Hepatocyte (in vitro differentiated cells): ENCODE results near the gene DNAJC16. TPM values are rescaled to one million over a fixed set of nuclear protein-coding genes. Genes with fewer than 3 reads are reported as not detected.

Experiments
- DNase-seq: peaks from one replicate; pipeline ENCODE4 v3.0.0-alpha.2; 2016; ENCODE audit warnings: low spot score
- H2AFZ ChIP-seq: fragments of 200-600 bp; sonication (generic); 2 replicates; pipeline ENCODE4 v1.6.0; 2016; ENCODE audit warnings: antibody characterized with exemption, mild to moderate bottlenecking
- H3K27ac ChIP-seq: fragments of 200-600 bp; sonication (generic); 2 replicates; pipeline ENCODE4 v1.5.1; 2016; ENCODE audit warnings: mild to moderate bottlenecking
- H3K27me3 ChIP-seq: fragments of 200-600 bp; sonication (generic); 2 replicates; pipeline ENCODE4 v1.6.1; 2016
- H3K36me3 ChIP-seq: fragments of 200-600 bp; sonication (generic); replicated peaks from 2 replicates; pipeline ENCODE4 v1.5.1; 2016; ENCODE audit warnings: low read depth; ENCODE audit not compliant: insufficient read depth
- H3K4me1 ChIP-seq: fragments of 200-600 bp; sonication (generic); 2 replicates; pipeline ENCODE4 v1.5.1; 2016; ENCODE audit warnings: mild to moderate bottlenecking, moderate library complexity; ENCODE audit not compliant: insufficient read depth
- H3K4me2 ChIP-seq: fragments of 200-600 bp; sonication (generic); 2 replicates; pipeline ENCODE4 v1.6.0; 2016
- H3K4me3 ChIP-seq: fragments of 200-600 bp; sonication (generic); 2 replicates; pipeline ENCODE4 v1.5.1; 2016; ENCODE audit warnings: mild to moderate bottlenecking
- H3K79me2 ChIP-seq: fragments of 200-600 bp; sonication (generic); 2 replicates; pipeline ENCODE4 v1.6.0; 2017; ENCODE audit warnings: mild to moderate bottlenecking
- H3K9me2 ChIP-seq: fragments of 200-600 bp; sonication (generic); replicated peaks from 2 replicates; pipeline ENCODE4 v1.6.0; 2017; ENCODE audit warnings: mild to moderate bottlenecking; ENCODE audit not compliant: insufficient read depth
- H3K9me3 ChIP-seq: fragments of 200-600 bp; sonication (generic); 2 replicates; pipeline ENCODE4 v1.5.1; 2016; ENCODE audit warnings: low read depth, mild to moderate bottlenecking
- H4K20me1 ChIP-seq: fragments of 200-600 bp; sonication (generic); 2 replicates; pipeline ENCODE4 v1.6.0; 2016; ENCODE audit warnings: mild to moderate bottlenecking; ENCODE audit not compliant: insufficient read depth, poor library complexity, severe bottlenecking
- EZH2 ChIP-seq: fragments of 200-600 bp; sonication (generic); IDR thresholded peaks from 2 replicates; pipeline ENCODE4 v1.6.1; 2016; ENCODE audit warnings: antibody characterized with exemption, mild to moderate bottlenecking, borderline replicate concordance
- EZH2phosphoT487 ChIP-seq: fragments of 200-600 bp; sonication (generic); IDR thresholded peaks from one replicate; pipeline ENCODE4 v1.6.1; 2018; ENCODE audit warnings: antibody characterized with exemption, mild to moderate bottlenecking, low read depth, moderate library complexity; ENCODE audit not compliant: unreplicated experiment, severe bottlenecking
- WGBS: methylation state at CpG from one replicate; pipeline ENCODE4 v1.1.6; 2016; ENCODE audit warnings: low lambda C conversion rate; ENCODE audit errors: missing lambda C conversion rate; 5-methylcytosine and 5-hydroxymethylcytosine counted together
- polyA plus RNA-seq: library from polyadenylated mRNA; unstranded; fragments of >200 nt; fragmentation: Nextera tagmentation; extraction: Ambion mirVana; gene quantifications from 2 replicates; pipeline ENCODE4 v1.2.1, GENCODE V29; 2016
- total RNA-seq: library from RNA; depleted of rRNA; stranded (reverse); fragments of >200 nt; gene quantifications from 2 replicates; pipeline ENCODE4 v1.2.3, GENCODE V29; 2014
- TF ChIP-seq, protein P1 (sequence below): fragments of 200-600 bp; sonication (generic); IDR thresholded peaks from 2 replicates; pipeline ENCODE4 v1.5.1; 2016; ENCODE audit warnings: antibody characterized with exemption, mild to moderate bottlenecking; ENCODE audit not compliant: poor library complexity

Gene DNAJC16
- total and polyA plus RNA-seq, 2 experiments from 2014 or later: 9.6 to 21.1 TPM

DNA sequence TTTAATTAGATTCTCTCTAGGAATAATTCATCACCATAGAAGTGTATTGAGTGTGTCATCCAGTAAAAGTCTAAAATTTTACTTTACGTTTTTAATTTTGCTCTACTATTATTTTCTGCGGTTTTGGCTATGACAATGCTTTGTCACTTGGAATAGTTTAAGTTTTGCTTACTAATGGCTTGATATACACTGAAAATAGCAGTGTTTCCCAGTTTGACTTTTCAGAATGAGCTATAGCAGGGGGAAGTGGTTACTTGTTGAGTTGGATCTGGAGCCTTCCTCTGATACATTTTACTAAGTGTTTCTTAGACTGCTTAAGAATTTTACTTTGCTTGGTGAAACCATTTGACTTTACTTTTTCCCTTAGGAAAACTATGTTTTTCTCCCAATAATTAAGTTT lies 5.0 kb downstream of the DNAJC16 start:
- no peaks in the 10 kb centered on the region for H3K27me3 ChIP-seq
- TF ChIP-seq, protein P1, sequence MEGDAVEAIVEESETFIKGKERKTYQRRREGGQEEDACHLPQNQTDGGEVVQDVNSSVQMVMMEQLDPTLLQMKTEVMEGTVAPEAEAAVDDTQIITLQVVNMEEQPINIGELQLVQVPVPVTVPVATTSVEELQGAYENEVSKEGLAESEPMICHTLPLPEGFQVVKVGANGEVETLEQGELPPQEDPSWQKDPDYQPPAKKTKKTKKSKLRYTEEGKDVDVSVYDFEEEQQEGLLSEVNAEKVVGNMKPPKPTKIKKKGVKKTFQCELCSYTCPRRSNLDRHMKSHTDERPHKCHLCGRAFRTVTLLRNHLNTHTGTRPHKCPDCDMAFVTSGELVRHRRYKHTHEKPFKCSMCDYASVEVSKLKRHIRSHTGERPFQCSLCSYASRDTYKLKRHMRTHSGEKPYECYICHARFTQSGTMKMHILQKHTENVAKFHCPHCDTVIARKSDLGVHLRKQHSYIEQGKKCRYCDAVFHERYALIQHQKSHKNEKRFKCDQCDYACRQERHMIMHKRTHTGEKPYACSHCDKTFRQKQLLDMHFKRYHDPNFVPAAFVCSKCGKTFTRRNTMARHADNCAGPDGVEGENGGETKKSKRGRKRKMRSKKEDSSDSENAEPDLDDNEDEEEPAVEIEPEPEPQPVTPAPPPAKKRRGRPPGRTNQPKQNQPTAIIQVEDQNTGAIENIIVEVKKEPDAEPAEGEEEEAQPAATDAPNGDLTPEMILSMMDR: no peak
- TF ChIP-seq EZH2phosphoT487 (no peak), EZH2 (no peak)
- no peaks in the 10 kb centered on the region for H3K9me3 ChIP-seq
- H3K36me3 ChIP-seq: no peaks in the 10 kb centered on the region
- H3K4me3 ChIP-seq: no peak overlapping the region
- peaks cover 35% of the 10 kb centered on the region for H3K79me2 ChIP-seq
- DNase-seq: no peak
- H3K27ac ChIP-seq: no peak overlapping the region
- no peaks in the 10 kb centered on the region for H3K4me1 ChIP-seq
- H3K9me2 ChIP-seq: no peaks in the 10 kb centered on the region
- H3K4me2 ChIP-seq: no peak overlapping the region
- no peaks in the 10 kb centered on the region for H4K20me1 ChIP-seq
- H2AFZ ChIP-seq: no peak overlapping the region
- 94% methylated on average over 2 of the region's 2 CpGs for WGBS

DNA sequence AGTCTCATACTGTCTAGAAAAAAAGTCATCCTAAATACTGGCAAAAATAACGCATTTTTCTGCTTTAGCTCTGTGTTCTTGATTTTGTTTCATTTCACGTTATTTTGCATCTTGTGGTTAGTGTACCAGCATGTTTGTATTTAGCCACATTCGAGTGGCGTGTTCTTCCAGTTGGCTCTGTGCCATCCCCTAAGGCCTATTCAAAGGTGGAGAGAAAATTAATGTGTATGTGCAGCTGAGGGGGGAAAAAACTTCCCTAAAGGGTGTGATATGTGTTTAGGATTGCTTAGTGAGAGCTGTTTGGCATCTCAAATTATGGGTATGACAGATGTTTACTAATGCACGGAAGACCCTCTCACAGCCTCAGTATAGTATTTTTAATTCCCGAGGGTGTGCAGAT lies 12.1 kb downstream of the DNAJC16 start:
- Histone ChIP-seq H3K4me2 (no peak overlapping the region), H3K36me3 (no peaks in the 10 kb centered on the region), H4K20me1 (no peaks in the 10 kb centered on the region), H3K27ac (no peak overlapping the region), H3K79me2 (no peaks in the 10 kb centered on the region), H3K9me3 (no peaks in the 10 kb centered on the region), H2AFZ (no peak overlapping the region), H3K27me3 (no peaks in the 10 kb centered on the region), H3K9me2 (no peaks in the 10 kb centered on the region), H3K4me1 (no peaks in the 10 kb centered on the region), H3K4me3 (no peak overlapping the region)
- TF ChIP-seq EZH2 (no peak), EZH2phosphoT487 (no peak)
- TF ChIP-seq, protein P1: no peak
- DNase-seq: no peak
- 92% methylated on average over 6 of the region's 6 CpGs for WGBS

DNA sequence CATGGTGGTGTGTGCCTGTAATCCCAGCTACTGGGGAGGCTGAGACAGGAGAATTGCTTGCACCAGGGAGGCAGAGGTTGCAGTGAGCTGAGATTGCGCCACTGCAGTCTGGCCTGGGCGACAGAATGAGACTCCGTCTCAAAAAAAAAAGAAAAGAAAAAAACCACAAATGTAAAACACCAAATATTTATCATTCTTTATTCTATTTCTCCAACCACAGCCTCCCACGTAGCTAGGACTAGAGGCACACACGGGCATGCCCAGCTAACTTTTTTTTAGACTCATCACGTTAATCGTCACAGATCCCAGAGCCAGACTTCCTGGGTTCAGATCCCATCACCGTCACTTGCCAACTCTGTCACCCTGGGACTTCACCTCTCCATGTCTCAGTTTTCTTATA lies 13.5 kb downstream of the DNAJC16 start:
- Histone ChIP-seq H3K27me3 (no peaks in the 10 kb centered on the region), H3K9me2 (no peaks in the 10 kb centered on the region), H3K9me3 (no peaks in the 10 kb centered on the region), H3K79me2 (no peaks in the 10 kb centered on the region), H3K4me1 (no peaks in the 10 kb centered on the region), H3K27ac (no peak overlapping the region), H2AFZ (no peak overlapping the region), H4K20me1 (no peaks in the 10 kb centered on the region), H3K36me3 (no peaks in the 10 kb centered on the region), H3K4me2 (no peak overlapping the region), H3K4me3 (no peak overlapping the region)
- 90% methylated on average over 8 of the region's 8 CpGs for WGBS
- TF ChIP-seq EZH2: no peak
- no peak for TF ChIP-seq EZH2phosphoT487
- TF ChIP-seq, protein P1: no peak
- DNase-seq: no peak

DNA sequence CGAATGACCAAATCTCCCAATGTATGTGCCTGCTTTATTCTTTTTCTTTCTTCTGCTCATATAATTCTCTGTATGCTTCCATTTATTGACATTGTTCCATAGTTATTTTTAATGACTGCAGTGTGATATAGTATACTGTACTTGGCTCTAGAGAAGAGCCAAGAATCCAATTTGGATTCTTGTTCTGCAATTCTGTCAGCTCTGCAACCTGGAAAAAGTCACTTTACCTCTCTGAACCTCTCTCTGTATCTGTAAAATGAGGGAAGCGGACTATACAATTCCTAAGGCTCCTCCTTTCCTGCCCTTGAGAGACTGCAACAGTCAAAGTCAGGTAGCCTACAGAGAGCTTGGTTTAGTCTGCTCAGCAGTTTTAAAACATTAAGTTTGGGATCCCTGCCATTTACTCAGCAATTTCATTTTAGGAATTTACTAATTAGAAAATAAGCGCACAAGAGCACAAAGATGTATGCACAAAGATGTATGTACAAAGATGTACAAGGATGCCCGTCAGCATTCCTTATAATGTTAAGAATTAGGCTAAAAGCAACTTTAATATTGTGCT lies 14.7 kb downstream of the DNAJC16 start:
- H2AFZ ChIP-seq: no peak overlapping the region
- no peaks in the 10 kb centered on the region for H4K20me1 ChIP-seq
- no peak overlapping the region for H3K4me2 ChIP-seq
- 98% methylated on average over 4 of the region's 4 CpGs for WGBS
- TF ChIP-seq, protein P1: no peak
- no peak for TF ChIP-seq EZH2
- no peaks in the 10 kb centered on the region for H3K9me3 ChIP-seq
- no peak overlapping the region for H3K4me3 ChIP-seq
- no peaks in the 10 kb centered on the region for H3K79me2 ChIP-seq
- H3K9me2 ChIP-seq: no peaks in the 10 kb centered on the region
- H3K27ac ChIP-seq: no peak overlapping the region
- no peaks in the 10 kb centered on the region for H3K36me3 ChIP-seq
- no peaks in the 10 kb centered on the region for H3K4me1 ChIP-seq
- H3K27me3 ChIP-seq: no peaks in the 10 kb centered on the region
- DNase-seq: no peak
